ENCODE results near the gene CAVIN3.

CAVIN3 gene

DNA sequence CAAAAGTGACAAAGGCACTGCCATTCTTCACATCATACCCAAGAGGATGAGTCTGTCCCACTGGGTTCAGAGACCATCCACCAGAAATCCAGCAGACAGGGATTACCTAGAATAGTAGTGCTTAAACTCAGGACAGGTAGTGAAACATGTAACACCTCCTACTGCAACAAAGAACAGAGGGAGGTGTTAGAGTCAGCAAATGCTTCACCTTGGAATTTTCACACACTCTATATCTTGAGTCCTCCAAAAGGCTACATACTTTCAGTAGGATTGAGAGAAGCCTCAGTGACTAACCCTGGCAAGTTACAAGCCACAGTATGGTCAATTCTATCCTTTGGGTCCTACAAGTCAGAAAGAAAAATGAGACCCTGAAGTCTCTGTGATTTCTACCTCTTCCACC, 6.0 kb upstream of the CAVIN3 start:
- no peak overlapping the region for H3K27ac ChIP-seq (ENCODE audit: insufficient read depth, low read length, poor library complexity, severe bottlenecking)
- H3K9me3 ChIP-seq (ENCODE audit: control insufficient read depth, low read length) = no peaks in the 10 kb centered on the region

GRCh38 chr11:6323291-6323905, 3.1 kb upstream of the CAVIN3 start:
- Histone ChIP-seq H3K4me3 (ENCODE audit: insufficient read depth, low read depth, low read length, poor library complexity, severe bottlenecking) (no peak overlapping the region), H3K36me3 (ENCODE audit: control insufficient read depth, insufficient read depth, low read length) (no peaks in the 10 kb centered on the region), H3K4me1 (ENCODE audit: control insufficient read depth, insufficient read depth, low read length, poor library complexity, severe bottlenecking) (peaks cover 9% of the 10 kb centered on the region), H3K9me3 (ENCODE audit: control insufficient read depth, low read length) (no peaks in the 10 kb centered on the region), H3K27ac (ENCODE audit: insufficient read depth, low read length, poor library complexity, severe bottlenecking) (no peak overlapping the region), H3K27me3 (replicated peaks; ENCODE audit: control insufficient read depth, insufficient read depth, low read length, poor library complexity, severe bottlenecking) (peaks cover 6% of the 10 kb centered on the region)
- DNase-seq = no peak

More for the DNA sequence above, 6.0 kb upstream of the CAVIN3 start:
- Histone ChIP-seq H3K27me3 (replicated peaks; ENCODE audit: control insufficient read depth, insufficient read depth, low read length, poor library complexity, severe bottlenecking) (no peaks in the 10 kb centered on the region), H3K4me1 (ENCODE audit: control insufficient read depth, insufficient read depth, low read length, poor library complexity, severe bottlenecking) (no peaks in the 10 kb centered on the region), H3K36me3 (ENCODE audit: control insufficient read depth, insufficient read depth, low read length) (no peaks in the 10 kb centered on the region), H3K4me3 (ENCODE audit: insufficient read depth, low read depth, low read length, poor library complexity, severe bottlenecking) (no peak overlapping the region)
- no peak for DNase-seq

- DNase-seq = no peak
- no peak overlapping the region for H3K27ac ChIP-seq (ENCODE audit: insufficient read depth, low read length, poor library complexity, severe bottlenecking)
- H3K4me3 ChIP-seq (ENCODE audit: insufficient read depth, low read depth, low read length, poor library complexity, severe bottlenecking) = no peak overlapping the region
- H3K36me3 ChIP-seq (ENCODE audit: control insufficient read depth, insufficient read depth, low read length) = no peaks in the 10 kb centered on the region
- H3K4me1 ChIP-seq (ENCODE audit: control insufficient read depth, insufficient read depth, low read length, poor library complexity, severe bottlenecking) = peaks cover 9% of the 10 kb centered on the region
- peaks cover 6% of the 10 kb centered on the region for H3K27me3 ChIP-seq (replicated peaks; ENCODE audit: control insufficient read depth, insufficient read depth, low read length, poor library complexity, severe bottlenecking)
- H3K9me3 ChIP-seq (ENCODE audit: control insufficient read depth, low read length) = no peaks in the 10 kb centered on the region
Measured at GRCh38 chr11:6321961-6322362, 1.7 kb upstream of the CAVIN3 start.

- Histone ChIP-seq H3K9me3 (ENCODE audit: control insufficient read depth, low read length) (no peaks in the 10 kb centered on the region), H3K27me3 (replicated peaks; ENCODE audit: control insufficient read depth, insufficient read depth, low read length, poor library complexity, severe bottlenecking) (peaks cover 6% of the 10 kb centered on the region), H3K4me3 (ENCODE audit: insufficient read depth, low read depth, low read length, poor library complexity, severe bottlenecking) (no peak overlapping the region), H3K4me1 (ENCODE audit: control insufficient read depth, insufficient read depth, low read length, poor library complexity, severe bottlenecking) (peaks cover 9% of the 10 kb centered on the region), H3K27ac (ENCODE audit: insufficient read depth, low read length, poor library complexity, severe bottlenecking) (no peak overlapping the region), H3K36me3 (ENCODE audit: control insufficient read depth, insufficient read depth, low read length) (no peaks in the 10 kb centered on the region)
- no peak for DNase-seq
Measured at GRCh38 chr11:6321356-6321755, 1.1 kb upstream of the CAVIN3 start.

DNA sequence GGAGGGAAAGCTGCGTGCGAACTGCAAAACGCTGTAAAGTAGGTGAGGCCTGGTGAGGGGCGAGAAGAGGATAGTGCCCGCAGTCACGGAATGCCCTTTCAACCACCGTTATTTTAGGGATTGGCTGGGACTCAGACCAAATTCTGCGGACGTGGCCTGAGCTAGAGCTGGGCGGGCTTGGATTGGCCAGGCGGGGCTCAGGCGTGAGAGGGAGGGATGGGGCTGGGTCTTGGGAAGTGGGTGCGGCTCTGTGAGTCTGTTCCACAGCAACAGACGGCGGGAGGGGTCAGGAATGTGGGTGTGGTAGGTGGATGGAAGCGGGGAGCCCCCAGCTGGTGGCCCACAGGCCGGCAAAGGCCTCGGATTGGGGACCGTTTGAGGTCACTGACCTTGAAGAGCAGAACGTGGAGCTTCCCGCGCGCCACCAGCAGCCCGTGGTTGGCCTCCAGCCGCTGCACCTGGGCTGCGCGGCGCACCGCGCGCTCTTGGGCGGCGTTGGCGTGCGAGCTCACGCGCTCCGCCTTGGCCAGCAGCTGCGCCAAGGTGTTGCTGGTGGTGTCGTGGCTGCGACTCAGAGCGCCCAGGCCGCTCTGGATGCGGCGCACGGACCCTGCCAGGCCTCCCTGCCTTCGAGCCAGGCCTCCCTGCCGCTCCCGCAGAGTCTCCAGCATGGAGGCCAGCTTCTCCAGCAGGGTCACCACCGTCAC, 444 bp downstream of the CAVIN3 start:
- no peak overlapping the region for H3K27ac ChIP-seq (ENCODE audit: insufficient read depth, low read length, poor library complexity, severe bottlenecking)
- DNase-seq = no peak

GRCh38 chr11:6319001-6319703, 1.1 kb downstream of the CAVIN3 start:
- H3K4me3 ChIP-seq (ENCODE audit: insufficient read depth, low read depth, low read length, poor library complexity, severe bottlenecking) = no peak overlapping the region
- no peaks in the 10 kb centered on the region for H3K9me3 ChIP-seq (ENCODE audit: control insufficient read depth, low read length)
- DNase-seq = no peak
- no peak overlapping the region for H3K27ac ChIP-seq (ENCODE audit: insufficient read depth, low read length, poor library complexity, severe bottlenecking)
- no peaks in the 10 kb centered on the region for H3K36me3 ChIP-seq (ENCODE audit: control insufficient read depth, insufficient read depth, low read length)
- peaks cover 6% of the 10 kb centered on the region for H3K27me3 ChIP-seq (replicated peaks; ENCODE audit: control insufficient read depth, insufficient read depth, low read length, poor library complexity, severe bottlenecking)
- H3K4me1 ChIP-seq (ENCODE audit: control insufficient read depth, insufficient read depth, low read length, poor library complexity, severe bottlenecking) = peaks cover 9% of the 10 kb centered on the region

More for the DNA sequence above, 444 bp downstream of the CAVIN3 start:
- H3K4me3 ChIP-seq (ENCODE audit: insufficient read depth, low read depth, low read length, poor library complexity, severe bottlenecking) = peak overlapping the region; percentile 40
- H3K4me1 ChIP-seq (ENCODE audit: control insufficient read depth, insufficient read depth, low read length, poor library complexity, severe bottlenecking) = peaks cover 9% of the 10 kb centered on the region
- no peaks in the 10 kb centered on the region for H3K9me3 ChIP-seq (ENCODE audit: control insufficient read depth, low read length)
- peaks cover 6% of the 10 kb centered on the region for H3K27me3 ChIP-seq (replicated peaks; ENCODE audit: control insufficient read depth, insufficient read depth, low read length, poor library complexity, severe bottlenecking)
- no peaks in the 10 kb centered on the region for H3K36me3 ChIP-seq (ENCODE audit: control insufficient read depth, insufficient read depth, low read length)

GRCh38 chr11:6318204-6318603, 2.1 kb downstream of the CAVIN3 start:
- Histone ChIP-seq H3K4me1 (ENCODE audit: control insufficient read depth, insufficient read depth, low read length, poor library complexity, severe bottlenecking) (peaks cover 9% of the 10 kb centered on the region), H3K27ac (ENCODE audit: insufficient read depth, low read length, poor library complexity, severe bottlenecking) (no peak overlapping the region), H3K9me3 (ENCODE audit: control insufficient read depth, low read length) (no peaks in the 10 kb centered on the region), H3K4me3 (ENCODE audit: insufficient read depth, low read depth, low read length, poor library complexity, severe bottlenecking) (no peak overlapping the region), H3K27me3 (replicated peaks; ENCODE audit: control insufficient read depth, insufficient read depth, low read length, poor library complexity, severe bottlenecking) (peaks cover 6% of the 10 kb centered on the region), H3K36me3 (ENCODE audit: control insufficient read depth, insufficient read depth, low read length) (no peaks in the 10 kb centered on the region)
- DNase-seq = no peak

DNA sequence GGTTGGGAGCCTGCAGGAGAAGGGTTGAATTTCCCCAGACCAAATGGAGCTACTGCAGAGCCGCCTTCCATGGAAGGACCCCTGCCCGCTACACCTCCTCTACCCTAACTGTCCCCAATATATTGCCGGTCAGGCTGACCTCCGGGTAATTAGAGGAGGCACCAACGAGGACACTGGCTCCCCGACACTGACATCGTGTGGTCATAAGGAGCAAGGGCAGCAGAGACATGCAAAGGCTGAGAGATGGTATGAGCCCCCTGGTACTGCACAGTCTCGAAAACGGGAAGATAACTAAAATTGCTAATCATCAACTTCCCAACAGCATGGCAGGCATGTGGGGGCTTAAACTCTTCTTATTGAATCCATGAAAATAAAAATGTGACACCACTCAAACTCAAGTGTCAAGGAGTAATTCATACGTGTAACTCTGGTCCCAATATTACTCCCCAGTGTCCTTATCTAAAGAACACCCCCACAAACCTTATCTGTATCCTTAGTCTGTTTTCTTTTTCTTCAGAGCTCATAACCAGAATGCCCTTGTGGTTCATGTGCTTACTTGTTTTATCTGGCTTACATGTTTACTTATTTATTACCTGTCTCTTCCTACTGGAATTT, 4.4 kb downstream of the CAVIN3 start:
- peaks cover 9% of the 10 kb centered on the region for H3K4me1 ChIP-seq (ENCODE audit: control insufficient read depth, insufficient read depth, low read length, poor library complexity, severe bottlenecking)
- no peak for DNase-seq
- H3K9me3 ChIP-seq (ENCODE audit: control insufficient read depth, low read length) = no peaks in the 10 kb centered on the region
- no peaks in the 10 kb centered on the region for H3K36me3 ChIP-seq (ENCODE audit: control insufficient read depth, insufficient read depth, low read length)
- H3K27me3 ChIP-seq (replicated peaks; ENCODE audit: control insufficient read depth, insufficient read depth, low read length, poor library complexity, severe bottlenecking) = peaks cover 6% of the 10 kb centered on the region
- no peak overlapping the region for H3K4me3 ChIP-seq (ENCODE audit: insufficient read depth, low read depth, low read length, poor library complexity, severe bottlenecking)
- H3K27ac ChIP-seq (ENCODE audit: insufficient read depth, low read length, poor library complexity, severe bottlenecking) = no peak overlapping the region

DNA sequence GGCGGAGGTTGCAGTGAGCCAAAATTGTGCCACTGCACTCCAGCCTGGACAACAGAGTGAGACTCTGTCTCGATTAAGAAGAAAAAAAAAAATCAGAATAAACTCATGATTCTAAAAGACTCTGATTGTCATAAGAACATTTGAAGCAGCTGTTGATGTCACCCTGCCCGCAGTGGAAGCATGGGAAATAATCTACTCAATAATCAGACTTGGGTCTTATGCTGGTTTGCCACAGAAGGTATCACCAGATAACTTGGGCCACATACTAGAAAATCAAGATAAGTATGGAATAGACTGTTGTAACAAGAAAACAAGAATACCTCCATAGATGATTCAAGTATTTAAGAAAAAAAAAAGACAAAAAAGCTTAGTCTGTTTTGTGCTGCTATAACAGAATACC, 8.2 kb downstream of the CAVIN3 start:
- H3K9me3 ChIP-seq (ENCODE audit: control insufficient read depth, low read length) = no peaks in the 10 kb centered on the region
- H3K27me3 ChIP-seq (replicated peaks; ENCODE audit: control insufficient read depth, insufficient read depth, low read length, poor library complexity, severe bottlenecking) = no peaks in the 10 kb centered on the region
- DNase-seq = no peak
- no peaks in the 10 kb centered on the region for H3K36me3 ChIP-seq (ENCODE audit: control insufficient read depth, insufficient read depth, low read length)
- no peak overlapping the region for H3K27ac ChIP-seq (ENCODE audit: insufficient read depth, low read length, poor library complexity, severe bottlenecking)
- H3K4me1 ChIP-seq (ENCODE audit: control insufficient read depth, insufficient read depth, low read length, poor library complexity, severe bottlenecking) = no peaks in the 10 kb centered on the region
- no peak overlapping the region for H3K4me3 ChIP-seq (ENCODE audit: insufficient read depth, low read depth, low read length, poor library complexity, severe bottlenecking)

DNA sequence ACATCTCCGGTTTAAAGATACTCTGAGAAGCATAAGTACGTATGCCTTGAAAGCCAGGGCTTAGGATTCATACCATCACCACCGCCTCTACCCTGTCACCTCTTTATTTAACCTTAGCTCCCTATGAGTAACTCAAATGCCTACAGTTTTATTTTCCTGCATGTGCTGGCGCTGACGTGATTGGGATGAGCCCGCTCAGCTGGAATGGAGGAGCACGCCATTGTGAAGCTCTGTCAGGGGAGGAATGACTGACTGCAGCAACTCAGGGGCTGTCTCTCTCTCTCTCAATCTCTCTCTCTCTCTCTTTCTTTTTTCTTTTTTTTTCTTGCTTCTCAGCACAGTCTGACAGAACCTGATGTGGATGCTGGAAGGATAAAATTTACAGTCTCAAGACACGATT, 12.4 kb downstream of the CAVIN3 start:
- DNase-seq = no peak
- no peaks in the 10 kb centered on the region for H3K9me3 ChIP-seq (ENCODE audit: control insufficient read depth, low read length)
- no peak overlapping the region for H3K4me3 ChIP-seq (ENCODE audit: insufficient read depth, low read depth, low read length, poor library complexity, severe bottlenecking)
- no peak overlapping the region for H3K27ac ChIP-seq (ENCODE audit: insufficient read depth, low read length, poor library complexity, severe bottlenecking)
- no peaks in the 10 kb centered on the region for H3K36me3 ChIP-seq (ENCODE audit: control insufficient read depth, insufficient read depth, low read length)
- H3K27me3 ChIP-seq (replicated peaks; ENCODE audit: control insufficient read depth, insufficient read depth, low read length, poor library complexity, severe bottlenecking) = no peaks in the 10 kb centered on the region
- no peaks in the 10 kb centered on the region for H3K4me1 ChIP-seq (ENCODE audit: control insufficient read depth, insufficient read depth, low read length, poor library complexity, severe bottlenecking)
